ENCODE data around the gene ERC2. TPM values are rescaled to one million over a fixed set of nuclear protein-coding genes. Genes with fewer than 3 reads are reported as not detected.

Gene ERC2
- total RNA-seq, 1 experiment from 2014 or later = 0.90 TPM

DNA sequence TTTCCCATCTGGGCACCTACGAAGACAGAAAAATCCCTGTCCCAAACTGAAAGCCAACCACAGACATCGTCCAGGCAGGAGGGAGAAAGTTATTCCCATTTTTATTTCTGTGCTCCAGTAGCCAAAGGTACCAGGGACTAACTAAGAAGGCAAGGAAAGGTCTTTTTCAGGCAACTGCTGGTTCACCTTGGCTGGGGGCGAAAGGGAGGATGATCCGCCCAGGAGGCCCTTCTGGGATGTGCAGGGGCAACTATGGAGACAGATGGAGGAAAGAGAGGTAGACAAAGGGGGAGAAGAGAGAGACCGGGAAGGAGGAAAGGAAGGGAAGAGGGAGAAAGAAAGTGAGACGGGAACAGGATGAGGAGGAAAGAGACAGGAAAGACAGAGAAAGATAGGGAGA lies 994.5 kb downstream of the ERC2 start:
- Histone ChIP-seq H3K9me3 (ENCODE audit: low read depth, low read length, poor library complexity, severe bottlenecking) (no peaks in the 10 kb centered on the region), H3K36me3 (ENCODE audit: insufficient read depth, low read length, poor library complexity, severe bottlenecking) (peaks cover 4% of the 10 kb centered on the region), H3K27me3 (replicated peaks; ENCODE audit: insufficient read depth, low read depth, low read length, poor library complexity) (no peaks in the 10 kb centered on the region), H3K4me1 (ENCODE audit: insufficient read depth, low read length, poor library complexity, severe bottlenecking) (no peaks in the 10 kb centered on the region), H3K4me3 (ENCODE audit: low read depth, low read length, poor library complexity, severe bottlenecking) (no peak overlapping the region), H3K27ac (ENCODE audit: low read depth, low read length, poor library complexity, severe bottlenecking) (no peak overlapping the region)
- TF ChIP-seq, protein P1, sequence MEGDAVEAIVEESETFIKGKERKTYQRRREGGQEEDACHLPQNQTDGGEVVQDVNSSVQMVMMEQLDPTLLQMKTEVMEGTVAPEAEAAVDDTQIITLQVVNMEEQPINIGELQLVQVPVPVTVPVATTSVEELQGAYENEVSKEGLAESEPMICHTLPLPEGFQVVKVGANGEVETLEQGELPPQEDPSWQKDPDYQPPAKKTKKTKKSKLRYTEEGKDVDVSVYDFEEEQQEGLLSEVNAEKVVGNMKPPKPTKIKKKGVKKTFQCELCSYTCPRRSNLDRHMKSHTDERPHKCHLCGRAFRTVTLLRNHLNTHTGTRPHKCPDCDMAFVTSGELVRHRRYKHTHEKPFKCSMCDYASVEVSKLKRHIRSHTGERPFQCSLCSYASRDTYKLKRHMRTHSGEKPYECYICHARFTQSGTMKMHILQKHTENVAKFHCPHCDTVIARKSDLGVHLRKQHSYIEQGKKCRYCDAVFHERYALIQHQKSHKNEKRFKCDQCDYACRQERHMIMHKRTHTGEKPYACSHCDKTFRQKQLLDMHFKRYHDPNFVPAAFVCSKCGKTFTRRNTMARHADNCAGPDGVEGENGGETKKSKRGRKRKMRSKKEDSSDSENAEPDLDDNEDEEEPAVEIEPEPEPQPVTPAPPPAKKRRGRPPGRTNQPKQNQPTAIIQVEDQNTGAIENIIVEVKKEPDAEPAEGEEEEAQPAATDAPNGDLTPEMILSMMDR (conservative IDR thresholded peaks at IDR 0.05; ENCODE audit: low read depth, low read length) = no peak
- TF ChIP-seq EZH2 (IDR thresholded peaks at IDR 0.05; ENCODE audit: borderline replicate concordance, low read depth, low read length, poor library complexity, severe bottlenecking) = no peak
- DNase-seq (ENCODE audit: low spot score) = no peak
- CTCF ChIA-PET = no interaction called here
- POLR2A ChIA-PET (ENCODE audit: low non-redundant PET) = no interaction called here
- BruUV-seq (replicated peaks) = no TSS peak
- intact Hi-C loops (cut with micrococcal nuclease; ENCODE audit: unreplicated experiment) = no loop called here

DNA sequence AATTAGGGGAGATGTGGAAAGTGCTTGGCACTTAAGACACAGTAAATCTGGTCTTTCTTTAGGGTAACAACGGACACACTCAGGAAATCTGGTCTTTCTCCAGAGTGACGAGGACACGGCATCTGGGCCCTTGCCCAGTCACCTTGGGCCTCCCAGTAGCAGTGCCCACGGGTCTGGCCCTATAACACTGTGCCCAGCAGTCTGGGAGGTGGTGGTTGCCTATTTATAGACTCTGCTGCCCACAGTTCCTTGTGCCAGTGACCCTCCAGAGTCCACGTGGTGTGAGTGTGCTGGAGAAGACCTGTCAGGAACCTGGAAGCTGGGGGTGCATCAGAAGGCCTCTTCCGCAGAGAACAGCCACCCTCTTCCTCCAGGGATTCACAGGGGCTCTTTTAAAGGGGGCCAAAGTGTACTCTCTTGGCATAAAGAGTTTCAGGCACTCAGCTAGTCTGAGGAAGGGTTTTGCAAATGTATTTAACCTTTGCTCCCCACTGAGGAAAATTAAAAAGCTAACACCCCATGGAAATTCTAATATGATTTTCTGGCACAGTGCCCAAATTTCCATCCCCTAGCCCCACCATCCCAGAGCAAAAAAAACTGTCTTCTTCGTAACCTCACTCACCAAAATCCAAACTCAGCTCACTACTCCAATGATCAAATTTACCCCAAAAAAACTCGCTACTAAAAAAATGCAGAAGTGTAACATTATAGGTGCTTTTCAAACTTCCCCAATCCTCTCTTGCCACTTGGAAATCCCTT lies 996.6 kb downstream of the ERC2 start:
- DNase-seq (ENCODE audit: low spot score) = no peak
- Histone ChIP-seq H3K4me3 (ENCODE audit: low read depth, low read length, poor library complexity, severe bottlenecking) (no peak overlapping the region), H3K27me3 (replicated peaks; ENCODE audit: insufficient read depth, low read depth, low read length, poor library complexity) (no peaks in the 10 kb centered on the region), H3K9me3 (ENCODE audit: low read depth, low read length, poor library complexity, severe bottlenecking) (no peaks in the 10 kb centered on the region), H3K36me3 (ENCODE audit: insufficient read depth, low read length, poor library complexity, severe bottlenecking) (no peaks in the 10 kb centered on the region), H3K4me1 (ENCODE audit: insufficient read depth, low read length, poor library complexity, severe bottlenecking) (no peaks in the 10 kb centered on the region), H3K27ac (ENCODE audit: low read depth, low read length, poor library complexity, severe bottlenecking) (no peak overlapping the region)
- intact Hi-C loops (cut with micrococcal nuclease; ENCODE audit: unreplicated experiment) = no loop called here
- BruUV-seq (replicated peaks) = no TSS peak
- TF ChIP-seq, protein P1 (conservative IDR thresholded peaks at IDR 0.05; ENCODE audit: low read depth, low read length) = no peak
- TF ChIP-seq EZH2 (IDR thresholded peaks at IDR 0.05; ENCODE audit: borderline replicate concordance, low read depth, low read length, poor library complexity, severe bottlenecking) = no peak
- ChIA-PET POLR2A (ENCODE audit: low non-redundant PET) (no interaction called here), CTCF (no interaction called here)

DNA sequence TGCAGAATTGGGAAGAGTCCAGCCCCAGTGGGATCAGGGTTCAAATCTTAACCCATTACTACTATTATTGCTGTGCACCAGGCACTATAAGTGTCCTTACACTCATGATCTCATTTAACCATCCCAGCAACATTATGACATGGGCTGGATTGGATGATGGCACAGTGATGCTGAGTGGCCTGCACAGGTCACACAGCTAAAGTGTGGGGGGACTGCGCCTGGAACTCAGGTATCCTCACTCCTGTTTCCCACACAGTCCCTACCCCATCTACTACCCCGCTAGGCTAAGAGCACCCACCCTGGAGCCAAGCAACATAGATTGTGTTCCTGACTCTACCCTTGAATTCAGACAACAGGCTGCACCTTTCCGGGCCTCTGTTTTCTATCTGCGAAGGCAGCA lies 997.2 kb downstream of the ERC2 start:
- ChIA-PET CTCF (no interaction called here), POLR2A (ENCODE audit: low non-redundant PET) (no interaction called here)
- Histone ChIP-seq H3K4me3 (ENCODE audit: low read depth, low read length, poor library complexity, severe bottlenecking) (no peak overlapping the region), H3K9me3 (ENCODE audit: low read depth, low read length, poor library complexity, severe bottlenecking) (no peaks in the 10 kb centered on the region), H3K4me1 (ENCODE audit: insufficient read depth, low read length, poor library complexity, severe bottlenecking) (no peaks in the 10 kb centered on the region), H3K36me3 (ENCODE audit: insufficient read depth, low read length, poor library complexity, severe bottlenecking) (no peaks in the 10 kb centered on the region), H3K27ac (ENCODE audit: low read depth, low read length, poor library complexity, severe bottlenecking) (no peak overlapping the region), H3K27me3 (replicated peaks; ENCODE audit: insufficient read depth, low read depth, low read length, poor library complexity) (no peaks in the 10 kb centered on the region)
- no TSS peak for BruUV-seq (replicated peaks)
- no peak for DNase-seq (ENCODE audit: low spot score)
- TF ChIP-seq, protein P1 (conservative IDR thresholded peaks at IDR 0.05; ENCODE audit: low read depth, low read length) = no peak
- TF ChIP-seq EZH2 (IDR thresholded peaks at IDR 0.05; ENCODE audit: borderline replicate concordance, low read depth, low read length, poor library complexity, severe bottlenecking) = no peak
- intact Hi-C loops (cut with micrococcal nuclease; ENCODE audit: unreplicated experiment) = no loop called here

All from A673 (cell line).